GM21526 (cell line): ENCODE data around the gene FAM90A1.
"Not testable (repeated sequence)": the region's sequence is repeated elsewhere in the genome, so short reads cannot be mapped to it uniquely, and the experiment has no call there.

Experiments used
- ATAC-seq: cut with Tn5 transposase; IDR thresholded peaks from one replicate; pipeline ENCODE4 v1.9.1; 2021; ENCODE audit warnings: moderate library complexity; ENCODE audit not compliant: unreplicated experiment, low FRiP score

FAM90A1 gene

GRCh38 chr12:8179989-8180585, 47.3 kb downstream of the FAM90A1 start:
- not testable (repeated sequence) for ATAC-seq

DNA sequence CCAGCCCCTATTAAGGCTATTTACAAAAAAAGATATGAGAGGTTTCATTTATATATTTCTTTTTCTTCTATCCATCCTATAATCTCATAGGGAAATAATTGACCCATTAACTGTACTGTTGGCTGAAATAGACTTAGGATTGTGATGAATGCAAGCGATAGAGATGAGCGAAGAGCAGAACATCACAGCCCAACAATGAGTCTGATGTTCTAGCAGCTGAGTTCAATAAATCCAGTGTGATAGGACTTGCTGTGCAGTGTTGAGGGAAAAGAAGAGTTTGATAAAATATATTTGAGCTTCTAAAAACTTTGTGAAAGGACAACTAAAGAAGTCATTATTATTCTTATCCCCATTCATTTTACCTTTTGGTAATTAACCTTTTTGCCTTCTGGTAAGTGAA, 54.5 kb downstream of the FAM90A1 start:
- ATAC-seq, result not testable (repeated sequence)
